HG02610 (cell line): ENCODE measurements around the gene LRRC45.

Source experiments
- ATAC-seq: cut with Tn5 transposase; IDR thresholded peaks from one replicate; pipeline ENCODE4 v1.9.1; 2021; ENCODE audit warnings: mild to moderate bottlenecking, moderate library complexity; ENCODE audit not compliant: unreplicated experiment

Gene LRRC45

GRCh38 chr17:82060614-82061013 is 37.5 kb downstream of the LRRC45 start:
- no peak for ATAC-seq

- no peak for ATAC-seq
Observed at GRCh38 chr17:82061047-82061925, 38.2 kb downstream of the LRRC45 start.

DNA sequence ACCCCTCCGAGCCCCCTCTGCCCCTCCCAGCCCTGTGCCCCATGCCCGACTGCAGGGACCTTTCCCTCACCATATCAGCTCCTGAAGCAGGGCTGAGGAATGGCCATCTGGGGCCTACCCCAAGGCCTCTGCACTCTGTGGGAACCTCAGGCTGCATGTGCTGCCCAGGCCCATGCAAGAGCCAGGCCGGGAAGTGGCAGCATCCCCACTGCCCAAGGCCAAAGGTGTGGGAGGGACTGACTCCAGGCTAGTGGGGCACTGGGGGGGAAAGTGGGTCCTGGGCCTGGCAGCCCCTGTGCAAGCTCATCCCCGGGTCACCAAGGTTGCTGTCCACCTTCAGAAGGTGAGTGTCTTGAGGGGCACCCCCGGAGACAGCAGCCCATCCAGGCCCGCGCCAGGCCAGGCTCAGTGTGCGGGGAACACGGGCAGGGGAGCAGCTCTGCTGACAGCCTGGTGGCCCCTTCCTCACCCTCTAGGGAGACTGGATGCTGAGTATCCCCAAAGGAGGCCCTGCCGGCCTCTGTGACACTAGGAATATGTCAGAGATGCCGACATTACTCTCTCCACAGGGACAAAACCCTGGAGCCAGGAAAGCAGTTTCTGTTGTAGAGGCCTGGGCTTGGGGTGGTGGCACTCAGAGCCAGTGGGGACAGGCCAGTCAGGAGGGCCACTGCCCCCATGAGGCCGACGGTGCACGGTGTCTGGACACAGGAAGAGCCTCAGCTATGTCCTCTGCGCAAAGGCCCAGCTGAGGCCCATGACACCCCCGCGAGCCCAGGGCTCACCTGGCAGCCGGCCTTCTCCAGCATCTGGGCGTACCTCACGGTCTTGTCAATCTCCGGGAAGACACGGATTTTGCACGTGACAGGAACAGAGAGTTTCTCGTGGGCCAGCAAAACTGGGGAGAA is 39.2 kb downstream of the LRRC45 start:
- no peak for ATAC-seq

GRCh38 chr17:82062984-82063368 is 39.9 kb downstream of the LRRC45 start:
- ATAC-seq, result no peak

GRCh38 chr17:82063424-82064415 is 40.6 kb downstream of the LRRC45 start:
- no peak for ATAC-seq

DNA sequence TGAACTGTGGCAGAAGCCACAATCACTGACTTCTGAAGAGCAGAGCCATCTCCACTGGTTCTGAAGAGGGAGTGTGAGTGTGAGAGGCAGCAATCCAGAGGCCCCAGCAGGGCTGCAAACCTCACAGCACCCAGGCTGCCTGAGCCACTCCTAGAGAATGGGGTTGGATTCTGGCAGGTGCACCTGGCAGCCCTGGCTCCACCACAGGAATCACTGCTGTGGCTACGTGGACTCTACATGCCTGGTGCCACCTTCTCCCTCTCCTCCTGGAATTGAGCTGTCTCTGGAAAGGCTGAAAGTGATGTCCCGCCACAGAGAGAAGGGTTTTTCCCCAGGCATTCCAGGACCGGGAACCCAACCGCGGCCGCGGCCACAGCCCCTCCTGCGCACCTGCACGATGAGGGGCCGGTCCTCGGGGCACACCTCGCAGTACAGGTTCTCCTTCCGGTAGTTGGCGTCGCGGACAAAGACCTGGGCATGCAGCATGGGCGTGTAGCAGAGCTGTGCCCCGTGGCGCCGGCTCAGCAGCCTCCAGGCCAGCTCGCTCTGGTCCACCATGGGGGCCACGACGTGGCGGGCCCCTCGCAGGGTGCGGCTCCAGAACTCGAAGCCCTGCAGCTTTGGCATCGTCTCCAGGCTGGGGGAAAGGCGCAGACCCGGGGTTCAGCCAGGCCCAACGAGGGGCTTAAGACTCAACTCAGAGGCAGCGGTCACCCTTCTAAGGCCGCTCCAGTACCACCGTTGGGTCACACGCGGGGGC is 41.5 kb downstream of the LRRC45 start:
- no peak for ATAC-seq

DNA sequence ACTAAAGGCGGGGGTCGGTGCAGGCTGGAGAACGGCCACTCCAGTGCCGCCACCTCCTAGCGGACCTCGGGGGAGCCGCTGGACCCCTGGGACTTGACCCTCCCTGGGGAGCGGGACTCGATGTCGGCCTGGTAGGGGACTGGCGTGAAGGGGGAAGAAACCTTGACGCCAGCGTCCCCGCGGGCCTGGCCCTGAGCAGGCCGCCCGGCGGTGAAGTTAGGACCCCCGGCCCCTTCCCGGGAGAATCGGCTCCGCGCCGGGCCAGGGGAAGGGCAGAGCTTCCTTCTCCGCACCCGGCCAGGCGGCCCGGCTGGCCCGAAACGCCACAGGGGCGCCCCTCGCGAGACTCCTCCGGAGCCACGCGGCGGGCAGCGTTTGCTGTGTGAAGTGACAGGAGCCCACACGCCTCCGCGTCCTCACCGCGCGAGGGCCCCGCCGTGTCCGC is 42.1 kb downstream of the LRRC45 start:
- peak; percentile 23 for ATAC-seq

GRCh38 chr17:82065638-82066303 is 42.7 kb downstream of the LRRC45 start, which contains the start of gene DUS1L:
Gene DUS1L (minus strand): TSS chr17:82065804. CDS start chr17:82065059, 745 bp downstream.
- peak; percentile 52 for ATAC-seq

DNA sequence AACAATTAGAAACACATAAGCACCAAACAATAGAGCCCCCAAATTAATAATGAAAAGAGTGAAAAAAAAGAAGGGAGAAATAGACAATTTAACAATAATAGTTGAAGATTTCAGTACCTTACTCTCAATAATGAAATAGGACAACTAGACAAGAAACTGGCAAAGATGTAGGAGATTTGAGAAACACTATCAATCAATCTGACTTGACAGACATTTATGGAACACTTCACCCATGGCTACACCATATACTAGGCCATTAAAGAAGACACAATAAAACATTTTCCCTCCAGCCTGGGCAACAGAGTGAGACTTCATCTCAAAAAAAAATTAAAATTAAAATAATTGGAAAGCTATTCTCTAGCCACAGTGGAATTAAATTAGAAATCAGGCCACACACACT is 47.5 kb downstream of the LRRC45 start:
- ATAC-seq, result no peak

- no peak for ATAC-seq
Observed at GRCh38 chr17:82072827-82073226, 49.7 kb downstream of the LRRC45 start.

- no peak for ATAC-seq
Observed at GRCh38 chr17:82073446-82073845, 50.3 kb downstream of the LRRC45 start.

DNA sequence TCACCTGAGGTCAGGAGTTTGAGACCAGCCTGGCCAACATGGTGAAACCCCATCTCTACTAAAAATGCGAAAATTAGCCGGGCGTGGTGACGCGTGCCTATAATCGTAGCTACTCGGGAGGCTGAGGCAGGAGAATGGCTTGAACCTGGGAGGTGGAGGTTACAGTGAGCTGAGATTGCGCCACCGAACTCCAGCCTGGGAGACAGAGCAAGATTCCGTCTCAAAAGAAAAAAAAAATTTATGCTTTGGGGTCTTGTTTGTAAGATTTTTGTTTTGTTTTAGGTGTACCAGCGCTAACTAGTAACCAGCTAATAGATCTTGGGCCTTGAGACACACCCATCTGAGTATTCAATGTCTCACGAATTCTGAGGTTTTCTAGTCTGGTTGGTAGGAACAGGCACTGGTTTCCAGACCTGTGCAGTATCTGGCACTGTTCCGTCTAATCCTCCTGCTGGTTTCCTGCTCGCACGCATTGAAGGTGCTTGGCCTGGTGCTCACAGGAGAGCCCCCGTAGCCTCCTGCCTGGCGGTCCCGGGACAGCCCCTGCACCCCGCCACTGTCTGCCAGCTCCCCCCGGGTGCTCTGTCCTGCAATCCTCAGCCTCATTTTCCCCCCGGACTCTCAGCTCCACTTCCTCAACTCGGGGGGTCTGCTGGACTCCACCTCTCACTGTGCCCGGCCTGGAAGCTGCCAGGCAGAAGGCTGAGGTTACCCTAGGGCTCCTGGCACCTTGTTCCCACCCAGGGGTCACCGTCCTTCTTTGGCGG is 53.1 kb downstream of the LRRC45 start:
- no peak for ATAC-seq

DNA sequence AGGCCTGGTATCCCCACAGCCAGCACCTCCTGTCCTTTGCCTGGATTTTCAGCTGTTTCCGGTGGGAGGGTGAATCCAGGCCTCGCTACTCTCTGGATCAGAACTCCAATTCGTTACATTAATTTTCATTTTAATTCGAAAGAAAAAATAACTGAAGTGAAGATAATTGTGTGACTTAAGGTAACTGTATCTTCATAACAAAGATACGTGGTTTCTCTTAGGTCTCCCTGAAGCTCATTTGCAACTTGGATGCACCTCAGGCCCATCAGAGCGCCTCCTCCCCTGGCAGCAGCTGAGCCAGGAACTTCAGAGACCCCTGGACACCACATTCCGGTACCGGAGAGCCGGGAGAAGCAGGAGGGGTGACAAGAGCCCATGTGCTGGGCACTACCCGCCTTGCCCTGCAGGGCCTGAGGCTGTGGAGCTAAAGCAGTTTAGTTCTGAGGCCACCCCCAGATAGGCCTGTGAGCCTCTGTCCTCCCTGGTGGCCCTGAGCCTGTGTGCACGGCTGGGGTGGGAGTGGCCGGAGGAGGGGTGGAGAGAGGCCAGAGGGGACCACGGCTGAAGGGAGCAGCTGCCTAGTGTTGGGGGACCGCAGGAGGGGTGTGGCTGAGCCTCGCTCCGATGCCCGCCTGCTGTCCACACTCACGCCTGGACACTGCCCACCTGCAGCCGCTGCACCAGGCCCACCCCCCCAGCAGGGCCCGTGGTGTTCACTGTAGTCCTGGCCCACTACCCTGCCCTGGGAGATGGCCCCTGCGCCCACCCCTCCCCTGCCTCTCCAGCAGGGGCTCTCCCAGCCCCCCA is 53.9 kb downstream of the LRRC45 start:
- no peak for ATAC-seq

DNA sequence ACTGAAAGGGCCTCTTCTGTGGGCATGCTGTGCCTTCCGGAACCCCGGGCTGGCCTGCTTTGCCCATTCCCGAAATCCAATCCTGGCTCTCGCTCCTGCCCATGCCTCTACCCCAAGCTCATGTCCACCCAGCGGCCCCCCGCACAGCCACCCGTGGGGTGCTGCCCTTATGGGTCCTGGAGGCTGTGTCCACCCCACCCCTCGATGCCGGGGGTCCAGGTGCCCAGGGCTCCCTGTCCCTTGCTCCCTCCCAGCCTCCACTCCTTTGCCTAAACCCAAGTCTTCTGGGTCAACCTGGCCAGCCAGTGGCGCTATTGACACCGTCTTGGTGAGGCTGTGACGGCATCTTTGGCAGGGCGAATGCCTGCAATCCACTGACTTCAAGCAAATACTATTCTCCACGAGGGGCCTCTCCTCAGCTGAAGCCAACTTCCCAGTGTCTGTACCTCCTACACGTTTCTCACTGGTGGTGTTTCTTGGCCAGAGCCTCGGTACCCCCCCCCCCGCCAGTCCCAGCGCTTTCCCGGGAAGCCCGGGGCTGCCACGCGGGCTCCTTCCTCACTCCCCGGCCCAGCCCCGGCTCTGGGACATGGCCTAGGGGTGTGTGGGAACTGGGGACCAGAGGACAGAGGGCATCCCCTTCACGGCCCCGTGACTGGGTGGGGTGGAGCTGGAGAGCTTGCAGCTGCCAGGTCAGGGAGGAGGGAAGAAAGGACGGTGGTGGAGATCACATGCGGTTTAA is 54.7 kb downstream of the LRRC45 start:
- no peak for ATAC-seq

GRCh38 chr17:82078433-82078832 is 55.3 kb downstream of the LRRC45 start:
- no peak for ATAC-seq

- no peak for ATAC-seq
Observed at GRCh38 chr17:82079001-82079677, 56.0 kb downstream of the LRRC45 start.
